Upper lobe of left lung (tissue), 4 donors: ENCODE results near the gene RNF212B.

Experiments used
- EP300 ChIP-seq, 4 donors: sonication (generic); formaldehyde crosslinking; IDR thresholded peaks; one replicate each; pipeline ENCODE4 v1.5.1; 2017; ENCODE audit warnings: antibody characterized with exemption in 4 of 4, control low read depth in 2 of 4
- POLR2AphosphoS5 ChIP-seq, 2 donors: sonication (generic); formaldehyde crosslinking; IDR thresholded peaks; one replicate each; pipeline ENCODE4 v1.5.1; 2017; ENCODE audit warnings: antibody characterized with exemption in 2 of 2

DNA sequence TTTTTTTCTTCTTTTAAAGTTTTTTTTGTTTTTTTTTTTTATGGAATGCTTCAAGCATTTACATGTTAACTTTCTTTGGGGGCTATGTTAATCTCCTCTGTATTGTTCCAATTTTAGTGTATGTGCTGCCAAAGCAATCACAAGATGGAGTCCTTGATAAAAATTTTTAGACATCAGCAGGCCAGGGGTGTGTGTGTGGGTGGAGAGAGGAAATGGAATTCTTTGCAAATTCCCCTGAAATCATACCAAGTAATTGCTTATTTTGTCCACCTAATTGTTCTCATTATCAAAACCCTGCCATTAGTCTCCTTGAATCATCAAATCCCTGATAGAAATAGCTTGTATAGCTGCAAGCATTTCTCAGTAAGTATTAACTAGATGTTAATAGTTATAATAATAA lies 21.7 kb downstream of the RNF212B start:
- TF ChIP-seq POLR2AphosphoS5 (IDR thresholded peaks at IDR 0.05) (no peak), EP300 (IDR thresholded peaks at IDR 0.05) (no peak)
